Stimulated activated CD4-positive, alpha-beta T cell treated with anti-CD3 and anti-CD28 coated beads, Interleukin-2, amount 100 ng/mL, for 24 hours (primary cell): Measurements from ENCODE around the gene REN.

Experiments used
- DNase-seq, 2 donors: peaks; one replicate each; pipeline ENCODE4 v3.0.0-alpha.2; 2020

REN gene

GRCh38 chr1:204152310-204153044 is 13.7 kb downstream of the REN start:
- no peak for DNase-seq

GRCh38 chr1:204151552-204152309 is 14.4 kb downstream of the REN start, which contains the start of gene ETNK2:
Gene ETNK2, minus strand, starts transcription at chr1:204152044. Its CDS starts 192 bp downstream, at chr1:204151852.
- DNase-seq = peak; percentile 48 to 52

- no peak for DNase-seq
Observed at GRCh38 chr1:204150702-204151551, 15.2 kb downstream of the REN start.

- no peak for DNase-seq
Observed at GRCh38 chr1:204149635-204150565, 16.2 kb downstream of the REN start.

DNA sequence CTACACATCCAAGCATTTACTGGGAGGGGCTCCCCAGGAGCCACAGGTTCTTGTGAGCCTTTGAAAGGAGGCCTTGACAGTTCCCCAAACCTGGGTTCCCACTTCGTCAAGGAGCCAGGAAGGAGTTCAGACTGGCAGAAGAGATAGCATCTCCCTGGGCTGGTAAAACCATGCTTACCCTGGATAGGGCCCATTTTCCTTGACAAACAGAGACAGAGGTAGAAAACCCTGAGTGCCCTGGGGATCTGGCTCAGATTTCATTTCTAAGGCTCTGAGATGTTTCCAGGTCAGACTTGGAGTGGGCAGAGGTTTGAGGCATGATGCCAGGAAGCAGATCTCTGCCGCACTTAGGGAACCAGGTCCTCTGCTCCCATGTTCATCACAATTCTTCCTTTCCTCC is 17.0 kb downstream of the REN start:
- no peak for DNase-seq

- DNase-seq = no peak
Observed at GRCh38 chr1:204147406-204148383, 18.4 kb downstream of the REN start.

DNA sequence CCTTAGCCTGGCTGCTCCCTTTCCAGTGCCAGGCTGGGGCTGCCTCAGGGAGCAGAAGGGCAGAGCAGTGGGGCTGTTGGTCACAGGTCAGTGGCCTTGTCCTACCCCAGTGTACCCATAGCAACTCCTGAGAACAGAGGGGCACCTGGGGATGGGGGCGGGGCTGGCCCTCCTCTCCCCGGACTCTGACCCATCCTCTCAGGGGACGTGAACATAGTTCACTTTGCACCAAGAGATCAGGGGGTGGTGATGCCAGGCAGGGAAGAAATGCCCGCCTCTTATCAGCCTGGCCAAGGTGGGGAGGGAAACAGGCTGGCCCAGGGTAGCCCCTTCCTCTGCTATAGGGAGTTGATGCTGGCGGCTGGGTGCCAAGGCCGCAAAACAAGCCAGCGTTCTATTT is 19.2 kb downstream of the REN start:
- no peak for DNase-seq

- DNase-seq = no peak
Observed at GRCh38 chr1:204146309-204146708, 19.8 kb downstream of the REN start.

DNA sequence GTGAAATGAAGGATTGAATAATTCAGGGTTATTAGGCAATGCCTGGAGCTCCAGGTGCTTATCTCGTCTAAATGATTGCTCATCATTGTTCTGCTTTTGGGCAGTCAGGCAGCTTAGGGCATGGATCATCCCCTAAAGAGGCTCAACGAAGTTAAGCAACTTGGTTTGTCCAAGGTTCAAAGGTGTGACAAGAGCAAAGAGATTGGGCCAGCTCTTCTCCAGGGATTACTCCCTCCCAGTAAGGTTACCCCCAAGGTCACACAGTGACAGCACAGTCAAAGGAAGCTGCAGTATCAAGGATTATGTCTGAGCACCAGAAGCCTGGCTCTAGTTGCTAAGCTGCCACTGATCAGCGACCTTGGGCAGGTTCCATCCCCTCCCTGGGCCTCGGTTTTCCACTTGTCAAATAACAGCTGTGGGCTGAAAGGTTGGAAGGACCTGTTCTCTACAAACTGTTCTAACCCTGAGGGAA is 21.1 kb downstream of the REN start:
- no peak for DNase-seq

- no peak for DNase-seq
Observed at GRCh38 chr1:204143276-204144041, 22.7 kb downstream of the REN start.

DNA sequence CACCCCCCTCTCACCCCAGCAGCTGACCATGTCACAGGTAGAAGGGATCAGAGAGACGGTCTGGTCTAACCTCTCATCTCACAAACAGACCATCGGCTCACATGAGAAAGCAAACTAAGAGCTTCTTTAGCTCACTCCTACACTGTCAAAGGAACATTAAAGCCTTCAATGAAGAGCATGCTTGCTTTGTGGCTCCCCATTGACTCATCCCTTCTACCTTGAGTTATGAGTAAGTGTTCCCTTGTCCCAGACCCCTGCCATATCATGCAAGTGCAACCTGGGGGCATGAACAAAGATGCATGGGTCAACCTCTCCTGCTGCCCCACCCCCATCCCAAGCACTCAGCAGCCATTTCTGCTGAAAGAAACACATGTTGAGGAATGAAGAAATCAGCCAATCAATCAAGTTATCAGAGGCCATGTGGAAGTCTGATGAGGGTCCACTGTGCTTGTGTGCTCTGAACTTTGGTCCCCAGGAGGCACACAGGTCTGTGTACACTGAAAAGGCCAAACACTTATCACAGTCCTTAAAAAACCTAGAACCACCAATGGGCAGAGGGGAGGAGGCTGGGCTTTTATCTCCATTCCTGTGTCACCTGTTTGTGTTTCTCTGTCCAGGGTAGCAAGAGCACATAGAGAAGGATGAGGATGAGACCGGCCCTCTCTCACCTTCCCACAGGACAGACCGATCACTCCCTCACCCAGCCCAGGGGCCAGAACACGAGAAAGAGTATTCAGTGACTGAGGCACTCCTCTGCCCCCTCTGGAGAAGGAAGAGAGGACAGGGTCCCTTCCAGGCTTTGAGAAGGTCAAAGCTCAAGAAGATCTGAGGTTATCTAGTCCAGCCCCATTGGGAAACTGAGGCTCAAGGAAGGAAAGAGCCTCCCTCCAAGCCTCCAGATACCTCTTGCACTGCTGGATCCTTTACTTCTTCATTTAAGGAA is 23.8 kb downstream of the REN start:
- no peak for DNase-seq

- DNase-seq = no peak
Observed at GRCh38 chr1:204141131-204141530, 25.0 kb downstream of the REN start.

DNA sequence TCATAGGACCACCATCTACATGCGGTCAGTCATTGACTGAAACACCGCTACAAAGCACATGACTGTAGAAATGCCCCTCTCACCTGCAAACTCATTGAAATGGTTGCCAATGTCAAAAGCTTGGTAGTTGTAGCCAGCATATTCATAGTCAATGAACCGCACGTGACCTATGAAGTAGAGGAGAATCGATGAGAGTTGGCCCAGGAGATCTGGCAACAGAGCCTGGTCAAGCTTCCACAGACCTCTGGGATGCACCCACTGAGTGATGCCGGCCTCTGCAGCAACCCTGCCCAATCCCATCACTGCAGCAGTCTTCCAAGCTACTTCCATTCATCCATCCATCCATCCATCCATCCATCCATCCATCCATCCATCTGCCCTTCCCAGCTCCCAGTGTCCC is 26.2 kb downstream of the REN start:
- DNase-seq = no peak

DNA sequence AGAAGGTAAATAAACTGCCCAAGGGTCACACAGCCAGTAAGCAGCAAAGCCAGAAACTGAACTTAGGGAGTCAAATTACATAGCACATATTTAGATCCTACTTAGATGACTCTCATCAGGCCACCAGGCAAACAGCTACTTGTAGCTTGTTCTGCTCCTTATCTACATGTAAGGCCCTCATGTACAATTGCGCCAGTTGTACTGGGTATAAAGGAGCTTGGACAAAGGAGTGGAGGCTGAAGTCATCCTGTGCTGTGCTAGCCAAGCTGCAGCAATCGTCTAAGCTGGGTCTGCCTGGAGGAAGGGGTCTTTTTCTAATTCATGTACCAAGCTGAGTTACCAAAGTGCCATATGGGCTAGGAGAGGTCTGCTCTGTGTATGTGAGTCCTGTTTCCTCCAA is 27.0 kb downstream of the REN start:
- no peak for DNase-seq

DNA sequence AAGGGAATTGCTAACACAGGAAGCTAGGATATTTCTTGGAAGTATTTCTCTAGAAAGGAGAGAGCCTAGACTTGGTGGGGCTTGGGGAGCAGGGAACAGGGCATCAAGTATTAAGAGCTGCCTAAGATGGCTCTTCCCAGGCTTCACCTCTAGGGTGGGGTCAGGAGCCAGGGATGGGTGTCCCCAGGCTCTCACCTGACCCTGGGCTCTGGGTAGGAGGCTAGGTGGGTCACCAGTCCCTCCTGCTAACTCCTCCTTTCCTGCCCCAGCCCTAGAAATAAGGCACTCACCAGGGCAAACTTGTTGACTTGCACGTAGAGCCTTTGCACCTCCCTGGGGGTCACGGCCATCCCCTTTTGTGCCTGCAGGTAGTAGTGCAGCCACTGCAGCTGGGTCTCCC is 29.3 kb downstream of the REN start:
- DNase-seq = no peak

DNA sequence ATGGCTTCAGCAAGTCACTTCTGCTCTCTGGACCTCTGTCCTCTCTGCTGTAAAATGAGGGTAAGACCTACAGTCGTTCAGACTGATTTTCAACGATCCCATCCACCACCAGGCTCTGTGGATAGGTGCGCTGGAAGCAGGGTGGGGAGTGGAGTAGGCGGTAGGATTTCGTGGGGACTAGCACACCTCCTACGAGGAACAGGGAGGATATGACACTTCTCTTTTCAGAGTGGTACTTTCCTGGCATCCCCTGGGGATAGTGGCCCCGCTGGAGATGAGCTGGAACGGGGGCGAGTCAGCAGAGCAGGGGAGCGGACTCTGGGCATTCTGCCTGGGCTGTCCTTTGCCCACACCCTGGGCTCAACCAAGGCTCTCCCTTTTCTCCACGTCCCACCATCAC is 32.0 kb downstream of the REN start:
- DNase-seq = no peak

DNA sequence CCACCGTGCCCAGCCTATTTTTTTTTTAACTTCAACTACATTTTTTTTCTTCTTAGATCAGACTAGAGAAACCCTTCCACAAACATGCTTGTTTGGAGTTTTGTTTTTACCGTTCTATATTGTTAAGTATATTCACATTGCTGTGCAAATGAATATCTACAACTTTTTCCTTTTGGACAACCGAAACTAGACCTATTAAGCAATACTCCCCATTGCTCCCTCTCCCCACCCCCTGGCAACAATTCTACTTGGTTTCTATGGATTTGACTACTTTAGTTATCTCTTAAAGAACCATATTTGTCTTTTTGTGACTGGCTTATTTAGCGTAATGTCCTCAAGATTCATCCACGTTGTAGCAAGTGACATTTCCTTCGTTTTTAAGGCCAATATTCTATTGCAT is 33.4 kb downstream of the REN start:
- no peak for DNase-seq

GRCh38 chr1:204131978-204132377 is 34.2 kb downstream of the REN start:
- DNase-seq = no peak
